ENCODE data around the gene MAPK8.

- TF ChIP-seq, protein P1, sequence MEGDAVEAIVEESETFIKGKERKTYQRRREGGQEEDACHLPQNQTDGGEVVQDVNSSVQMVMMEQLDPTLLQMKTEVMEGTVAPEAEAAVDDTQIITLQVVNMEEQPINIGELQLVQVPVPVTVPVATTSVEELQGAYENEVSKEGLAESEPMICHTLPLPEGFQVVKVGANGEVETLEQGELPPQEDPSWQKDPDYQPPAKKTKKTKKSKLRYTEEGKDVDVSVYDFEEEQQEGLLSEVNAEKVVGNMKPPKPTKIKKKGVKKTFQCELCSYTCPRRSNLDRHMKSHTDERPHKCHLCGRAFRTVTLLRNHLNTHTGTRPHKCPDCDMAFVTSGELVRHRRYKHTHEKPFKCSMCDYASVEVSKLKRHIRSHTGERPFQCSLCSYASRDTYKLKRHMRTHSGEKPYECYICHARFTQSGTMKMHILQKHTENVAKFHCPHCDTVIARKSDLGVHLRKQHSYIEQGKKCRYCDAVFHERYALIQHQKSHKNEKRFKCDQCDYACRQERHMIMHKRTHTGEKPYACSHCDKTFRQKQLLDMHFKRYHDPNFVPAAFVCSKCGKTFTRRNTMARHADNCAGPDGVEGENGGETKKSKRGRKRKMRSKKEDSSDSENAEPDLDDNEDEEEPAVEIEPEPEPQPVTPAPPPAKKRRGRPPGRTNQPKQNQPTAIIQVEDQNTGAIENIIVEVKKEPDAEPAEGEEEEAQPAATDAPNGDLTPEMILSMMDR (IDR thresholded peaks at IDR 0.05; ENCODE audit: insufficient read depth, low read depth, low read length) = no peak
- TF ChIP-seq EZH2 (IDR thresholded peaks at IDR 0.05; ENCODE audit: insufficient read depth, low read length) = no peak
Observed at GRCh38 chr10:48455055-48455391, 148.5 kb downstream of the MAPK8 start.
